ENCODE data around the gene SSH2. TPM values are rescaled to one million over a fixed set of nuclear protein-coding genes. Genes with fewer than 3 reads are reported as not detected.

The SSH2 gene
- total RNA-seq, 1 experiment from 2014 or later: 14.6 TPM

- DNase-seq: no peak
- no CpG with 5 or more reads among the region's 20 CpGs for WGBS (ENCODE audit: extremely low coverage, insufficient read length, low lambda C conversion rate)
- Histone ChIP-seq H3K4me1 (ENCODE audit: insufficient read depth, low read length) (peaks cover 11% of the 10 kb centered on the region; the same call in 1 of the 2 replicates), H3T11ph (ENCODE audit: low read length) (no peak overlapping the region), H3K56ac (ENCODE audit: insufficient read length, low read depth, low read length) (no peak overlapping the region), H2BK15ac (ENCODE audit: low read depth, low read length) (no peak overlapping the region), H2AK5ac (ENCODE audit: insufficient read length, low read length) (no peak overlapping the region), H3K9ac (ENCODE audit: extremely low read depth, insufficient read length, low read length) (no peak overlapping the region), H3K4me2 (ENCODE audit: insufficient read depth, insufficient read length, low read length) (no peak overlapping the region), H3K27me3 (ENCODE audit: insufficient read depth, low read length) (no peaks in the 10 kb centered on the region), H3K14ac (ENCODE audit: insufficient read depth, low read length) (no peak overlapping the region; the same call in 1 of the 2 replicates), H3K4ac (ENCODE audit: low read depth, low read length) (no peak overlapping the region), H2BK5ac (ENCODE audit: insufficient read length, low read length) (no peak overlapping the region), H3K23ac (ENCODE audit: insufficient read length, low read depth, low read length) (no peak overlapping the region), H4K91ac (ENCODE audit: insufficient read length, low read depth, low read length) (no peak overlapping the region), H2AFZ (ENCODE audit: low read length) (no peak overlapping the region), H3K79me1 (ENCODE audit: insufficient read depth, low read depth, low read length, poor library complexity, severe bottlenecking) (peaks cover 4% of the 10 kb centered on the region), H3K79me2 (ENCODE audit: insufficient read depth, low read length) (peaks cover 5% of the 10 kb centered on the region; the same call in 1 of the 2 replicates), H2BK12ac (ENCODE audit: insufficient read length, low read depth, low read length) (no peak overlapping the region), H3K23me2 (ENCODE audit: insufficient read length, low read depth, low read length, poor library complexity, severe bottlenecking) (no peaks in the 10 kb centered on the region), H4K8ac (replicated peaks; ENCODE audit: insufficient read length, low read depth, low read length) (no peak overlapping the region), H3K18ac (ENCODE audit: insufficient read length, low read depth, low read length) (no peak overlapping the region), H2BK120ac (ENCODE audit: low read depth, low read length, poor library complexity, severe bottlenecking) (no peak overlapping the region), H3K27ac (ENCODE audit: insufficient read length, low read depth, low read length) (no peak overlapping the region), H3K9me3 (ENCODE audit: control insufficient read depth, low read depth, low read length) (no peaks in the 10 kb centered on the region), H4K5ac (ENCODE audit: insufficient read length, low read depth, low read length) (no peak overlapping the region), H4K20me1 (ENCODE audit: control insufficient read depth, insufficient read depth, insufficient read length) (no peaks in the 10 kb centered on the region), H2BK20ac (ENCODE audit: low read depth, low read length, poor library complexity, severe bottlenecking) (no peak overlapping the region)
- peaks cover 16 to 29% of the 10 kb centered on the region in 2 experiments for H3K4me1 Mint-ChIP-seq
- H3K4me3 Mint-ChIP-seq: no peak overlapping the region
- no peaks in the 10 kb centered on the region for H3K27me3 Mint-ChIP-seq (ENCODE audit: low read depth)
- H3K9me3 Mint-ChIP-seq: no peaks in the 10 kb centered on the region
- TF ChIP-seq CTCF (conservative IDR thresholded peaks at IDR 0.05): no peak
- no peak overlapping the region for H3K27ac Mint-ChIP-seq
- peaks cover 20 to 57% (median 47%) of the 10 kb centered on the region in 3 experiments for H3K36me3 Mint-ChIP-seq (ENCODE audit: insufficient read depth in 1 of 3, low read depth in 3 of 3)
These were observed 348.3 kb downstream of the SSH2 start for GRCh38 chr17:29581583-29582253.

Measured in H9 (cell line).